Tibial nerve (tissue), 4 donors: ENCODE measurements around the gene GPX6.

Experiments used
- EP300 ChIP-seq, 2 donors: sonication (generic); formaldehyde crosslinking; IDR thresholded peaks; one replicate each; pipeline ENCODE4 v1.6.1; 2017; ENCODE audit warnings: antibody characterized with exemption in 2 of 2, mild to moderate bottlenecking in 1 of 2
- TF ChIP-seq, protein P1 (sequence below), 5 experiments: fragments of 200-600 bp in 3 of 5; fragments of 450-650 bp in 2 of 5; sonication (generic) in 3 of 5; IDR thresholded peaks; one replicate each; pipeline ENCODE4 v1.5.1; 2016 to 2019; ENCODE audit warnings: antibody characterized with exemption in 5 of 5, mild to moderate bottlenecking in 3 of 5, moderate library complexity in 2 of 5

GRCh38 chr6:28462401-28462800 is 53.2 kb downstream of the GPX6 start:
- TF ChIP-seq, protein P1, sequence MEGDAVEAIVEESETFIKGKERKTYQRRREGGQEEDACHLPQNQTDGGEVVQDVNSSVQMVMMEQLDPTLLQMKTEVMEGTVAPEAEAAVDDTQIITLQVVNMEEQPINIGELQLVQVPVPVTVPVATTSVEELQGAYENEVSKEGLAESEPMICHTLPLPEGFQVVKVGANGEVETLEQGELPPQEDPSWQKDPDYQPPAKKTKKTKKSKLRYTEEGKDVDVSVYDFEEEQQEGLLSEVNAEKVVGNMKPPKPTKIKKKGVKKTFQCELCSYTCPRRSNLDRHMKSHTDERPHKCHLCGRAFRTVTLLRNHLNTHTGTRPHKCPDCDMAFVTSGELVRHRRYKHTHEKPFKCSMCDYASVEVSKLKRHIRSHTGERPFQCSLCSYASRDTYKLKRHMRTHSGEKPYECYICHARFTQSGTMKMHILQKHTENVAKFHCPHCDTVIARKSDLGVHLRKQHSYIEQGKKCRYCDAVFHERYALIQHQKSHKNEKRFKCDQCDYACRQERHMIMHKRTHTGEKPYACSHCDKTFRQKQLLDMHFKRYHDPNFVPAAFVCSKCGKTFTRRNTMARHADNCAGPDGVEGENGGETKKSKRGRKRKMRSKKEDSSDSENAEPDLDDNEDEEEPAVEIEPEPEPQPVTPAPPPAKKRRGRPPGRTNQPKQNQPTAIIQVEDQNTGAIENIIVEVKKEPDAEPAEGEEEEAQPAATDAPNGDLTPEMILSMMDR (IDR thresholded peaks at IDR 0.05), result no peak
- no peak for TF ChIP-seq EP300 (IDR thresholded peaks at IDR 0.05)
